ENCODE data around the gene NLGN1. TPM values are rescaled to one million over a fixed set of nuclear protein-coding genes. Genes with fewer than 3 reads are reported as not detected.

NLGN1 gene
- total RNA-seq, 1 experiment from 2014 or later, result 0.85 TPM

GRCh38 chr3:173945806-173946205 is 548.3 kb downstream of the NLGN1 start:
- Histone ChIP-seq H3K9me3 (ENCODE audit: control insufficient read depth, insufficient read depth, low read depth, low read length) (no peaks in the 10 kb centered on the region), H3K27ac (ENCODE audit: low read length) (no peak overlapping the region), H3K36me3 (ENCODE audit: control insufficient read depth, insufficient read depth, low read length) (no peaks in the 10 kb centered on the region), H3K27me3 (ENCODE audit: control insufficient read depth, insufficient read depth, low read length) (no peaks in the 10 kb centered on the region), H3K4me1 (ENCODE audit: control insufficient read depth, insufficient read depth, low read length) (no peaks in the 10 kb centered on the region), H3K4me3 (ENCODE audit: low read depth in 2 of 2, low read length in 2 of 2) (no peak overlapping the region)
- CTCF ChIA-PET, result no interaction called here
- in situ Hi-C loops (cut with HindIII; ENCODE audit: low pct_unique_long_range_greater_than_20kb, low sequenced_read_pairs) (no loop called here), intact Hi-C loops (cut with micrococcal nuclease; ENCODE audit: unreplicated experiment) (no loop called here)
- TF ChIP-seq SIN3A (IDR thresholded peaks at IDR 0.05; ENCODE audit: borderline replicate concordance, insufficient read depth, low read depth, low read length) (no peak), TCF7L2 (IDR thresholded peaks at IDR 0.05; ENCODE audit: low read depth, low read length) (no peak), POLR2AphosphoS5 (IDR thresholded peaks at IDR 0.05; ENCODE audit: low read depth, low read length) (no peak), REST (IDR thresholded peaks at IDR 0.05; ENCODE audit: insufficient read depth in 1 of 2, low read depth in 2 of 2, low read length in 1 of 2) (no peak), CTCF (IDR thresholded peaks at IDR 0.05) (no peak)
- POLR2A ChIA-PET, result no interaction called here
- ATAC-seq (no peak), DNase-seq (ENCODE audit: low read depth, low spot score) (no peak)
- BruUV-seq (replicated peaks), result no TSS peak

GRCh38 chr3:173954647-173955046 is 557.1 kb downstream of the NLGN1 start:
- POLR2A ChIA-PET, result no interaction called here
- Histone ChIP-seq H3K4me1 (ENCODE audit: control insufficient read depth, insufficient read depth, low read length) (no peaks in the 10 kb centered on the region), H3K27ac (ENCODE audit: low read length) (no peak overlapping the region), H3K4me3 (ENCODE audit: low read depth in 2 of 2, low read length in 2 of 2) (no peak overlapping the region), H3K36me3 (ENCODE audit: control insufficient read depth, insufficient read depth, low read length) (no peaks in the 10 kb centered on the region), H3K27me3 (ENCODE audit: control insufficient read depth, insufficient read depth, low read length) (no peaks in the 10 kb centered on the region), H3K9me3 (ENCODE audit: control insufficient read depth, insufficient read depth, low read depth, low read length) (no peaks in the 10 kb centered on the region)
- BruUV-seq (replicated peaks), result no TSS peak
- ATAC-seq (no peak), DNase-seq (ENCODE audit: low read depth, low spot score) (no peak)
- CTCF ChIA-PET, result no interaction called here
- no peak for TF ChIP-seq POLR2AphosphoS5 (IDR thresholded peaks at IDR 0.05; ENCODE audit: low read depth, low read length)
- TF ChIP-seq SIN3A (IDR thresholded peaks at IDR 0.05; ENCODE audit: borderline replicate concordance, insufficient read depth, low read depth, low read length), result no peak
- no peak for TF ChIP-seq TCF7L2 (IDR thresholded peaks at IDR 0.05; ENCODE audit: low read depth, low read length)
- no peak for TF ChIP-seq CTCF (IDR thresholded peaks at IDR 0.05)
- TF ChIP-seq REST (IDR thresholded peaks at IDR 0.05; ENCODE audit: insufficient read depth in 1 of 2, low read depth in 2 of 2, low read length in 1 of 2), result no peak
- in situ Hi-C loops (cut with HindIII; ENCODE audit: low pct_unique_long_range_greater_than_20kb, low sequenced_read_pairs), result no loop called here
- intact Hi-C loops (cut with micrococcal nuclease; ENCODE audit: unreplicated experiment), result no loop called here

All from Panc1 (cell line).